ENCODE measurements around the gene TEX19. TPM values are rescaled to one million over a fixed set of nuclear protein-coding genes. Genes with fewer than 3 reads are reported as not detected.

TEX19 gene
- total RNA-seq, 1 donor from 2014 or later, result not detected

GRCh38 chr17:82388223-82388921, 29.3 kb downstream of the TEX19 start:
- Histone ChIP-seq H3K27ac (no peak overlapping the region), H3K9me3 (no peaks in the 10 kb centered on the region), H3K36me3 (peaks cover 10% of the 10 kb centered on the region), H3K4me1 (peaks cover 6% of the 10 kb centered on the region), H3K27me3 (peaks cover 33% of the 10 kb centered on the region), H3K4me3 (no peak overlapping the region)
- intact Hi-C loops (cut with DNase I), result no loop called here
- peak; percentile 20 for ATAC-seq
- TF ChIP-seq CTCF (IDR thresholded peaks at IDR 0.05), result no peak
- DNase-seq, result no peak

GRCh38 chr17:82388922-82389283, 29.9 kb downstream of the TEX19 start:
- TF ChIP-seq CTCF (IDR thresholded peaks at IDR 0.05), result no peak
- H3K4me3 ChIP-seq, result no peak overlapping the region
- H3K9me3 ChIP-seq, result no peaks in the 10 kb centered on the region
- intact Hi-C loops (cut with DNase I), result no loop called here
- DNase-seq (no peak), ATAC-seq (no peak)
- no peak overlapping the region for H3K27ac ChIP-seq
- peaks cover 10% of the 10 kb centered on the region for H3K36me3 ChIP-seq
- H3K27me3 ChIP-seq, result peaks cover 33% of the 10 kb centered on the region
- peaks cover 6% of the 10 kb centered on the region for H3K4me1 ChIP-seq

GRCh38 chr17:82389379-82389778, 30.3 kb downstream of the TEX19 start:
- H3K27me3 ChIP-seq, result peaks cover 29% of the 10 kb centered on the region
- no peak for TF ChIP-seq CTCF (IDR thresholded peaks at IDR 0.05)
- H3K9me3 ChIP-seq, result no peaks in the 10 kb centered on the region
- intact Hi-C loops (cut with DNase I), result no loop called here
- H3K4me1 ChIP-seq, result peaks cover 6% of the 10 kb centered on the region
- no peak overlapping the region for H3K27ac ChIP-seq
- H3K36me3 ChIP-seq, result peaks cover 10% of the 10 kb centered on the region
- ATAC-seq (no peak), DNase-seq (no peak)
- no peak overlapping the region for H3K4me3 ChIP-seq

GRCh38 chr17:82390015-82390859, 31.2 kb downstream of the TEX19 start:
- intact Hi-C loops (cut with DNase I), result no loop called here
- H3K4me3 ChIP-seq, result no peak overlapping the region
- peaks cover 1% of the 10 kb centered on the region for H3K4me1 ChIP-seq
- no peak overlapping the region for H3K27ac ChIP-seq
- H3K27me3 ChIP-seq, result peaks cover 20% of the 10 kb centered on the region
- peaks cover 12% of the 10 kb centered on the region for H3K36me3 ChIP-seq
- ATAC-seq, result no peak
- TF ChIP-seq CTCF (IDR thresholded peaks at IDR 0.05), result no peak
- no peaks in the 10 kb centered on the region for H3K9me3 ChIP-seq
- DNase-seq, result no peak

GRCh38 chr17:82390860-82391435, 31.9 kb downstream of the TEX19 start:
- DNase-seq (no peak), ATAC-seq (no peak)
- Histone ChIP-seq H3K4me1 (no peaks in the 10 kb centered on the region), H3K4me3 (no peak overlapping the region), H3K36me3 (peaks cover 13% of the 10 kb centered on the region), H3K9me3 (no peaks in the 10 kb centered on the region), H3K27ac (no peak overlapping the region), H3K27me3 (peaks cover 14% of the 10 kb centered on the region)
- intact Hi-C loops (cut with DNase I), result no loop called here
- TF ChIP-seq CTCF (IDR thresholded peaks at IDR 0.05), result no peak
